GM21526 (cell line): ENCODE measurements around the gene MARK4.
"Not testable (repeated sequence)": the region's sequence is repeated elsewhere in the genome, so short reads cannot be mapped to it uniquely, and the experiment has no call there.

Source experiments
- ATAC-seq: cut with Tn5 transposase; IDR thresholded peaks from one replicate; pipeline ENCODE4 v1.9.1; 2021; ENCODE audit warnings: moderate library complexity; ENCODE audit not compliant: unreplicated experiment, low FRiP score

MARK4 gene

GRCh38 chr19:45304141-45304926 lies 53.3 kb downstream of the MARK4 start:
- ATAC-seq: no peak

GRCh38 chr19:45305007-45305406 lies 53.9 kb downstream of the MARK4 start:
- no peak for ATAC-seq

GRCh38 chr19:45305421-45305820 lies 54.4 kb downstream of the MARK4 start:
- no peak for ATAC-seq

- ATAC-seq: no peak
Measured at GRCh38 chr19:45306040-45306439, 55.0 kb downstream of the MARK4 start.

GRCh38 chr19:45306518-45307027 lies 55.5 kb downstream of the MARK4 start:
- no peak for ATAC-seq

- ATAC-seq: no peak
Measured at GRCh38 chr19:45307361-45307760, 56.3 kb downstream of the MARK4 start.

- ATAC-seq: not testable (repeated sequence)
Measured at GRCh38 chr19:45309322-45309721, 58.3 kb downstream of the MARK4 start.

GRCh38 chr19:45311621-45312020 lies 60.5 kb downstream of the MARK4 start:
- no peak for ATAC-seq

- ATAC-seq: not testable (repeated sequence)
Measured at GRCh38 chr19:45312285-45312684, 61.2 kb downstream of the MARK4 start.

- ATAC-seq: no peak
Measured at GRCh38 chr19:45314708-45315245, 63.7 kb downstream of the MARK4 start.

- ATAC-seq: no peak
Measured at GRCh38 chr19:45315304-45315703, 64.2 kb downstream of the MARK4 start.

- ATAC-seq: no peak
Measured at GRCh38 chr19:45320997-45321775, 70.1 kb downstream of the MARK4 start.

- ATAC-seq: no peak
Measured at GRCh38 chr19:45321848-45322247, 70.8 kb downstream of the MARK4 start.

GRCh38 chr19:45322311-45322710 lies 71.2 kb downstream of the MARK4 start:
- ATAC-seq: no peak

- no peak for ATAC-seq
Measured at GRCh38 chr19:45322744-45323281, 71.7 kb downstream of the MARK4 start, which contains the start of gene CKM. Gene CKM, minus strand, starts transcription at chr19:45322875. Its CDS starts 3,162 bp downstream, at chr19:45319713.

- ATAC-seq: no peak
Measured at GRCh38 chr19:45323671-45324081, 72.6 kb downstream of the MARK4 start.

GRCh38 chr19:45324349-45324907 lies 73.4 kb downstream of the MARK4 start:
- no peak for ATAC-seq

GRCh38 chr19:45327404-45328143 lies 76.5 kb downstream of the MARK4 start:
- ATAC-seq: no peak

GRCh38 chr19:45331411-45331810 lies 80.3 kb downstream of the MARK4 start:
- no peak for ATAC-seq
